Measurements from ENCODE around the gene HBEGF.
A peak's percentile ranks its signal among the peaks of the same experiment; 100 is the strongest.

Gene HBEGF

DNA sequence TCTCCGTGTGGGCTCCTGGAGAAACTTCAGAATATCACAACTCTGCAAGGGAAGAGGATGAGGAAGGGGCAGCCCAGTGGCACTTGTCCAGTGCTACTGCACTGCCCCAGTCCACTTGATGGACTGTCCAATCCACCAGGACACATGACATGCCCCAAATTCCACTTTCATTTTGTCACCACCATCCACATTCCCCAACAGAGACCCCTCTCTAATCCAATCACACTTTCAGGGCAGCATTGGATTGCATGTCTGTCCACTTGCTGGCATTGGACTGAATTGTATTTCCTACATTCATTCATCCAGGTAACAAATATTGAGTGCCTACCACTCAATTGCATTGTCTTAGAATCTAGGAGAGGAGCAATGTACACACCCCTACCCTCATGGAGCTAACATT lies 14.8 kb downstream of the HBEGF start:
- no peak for FAIRE-seq

DNA sequence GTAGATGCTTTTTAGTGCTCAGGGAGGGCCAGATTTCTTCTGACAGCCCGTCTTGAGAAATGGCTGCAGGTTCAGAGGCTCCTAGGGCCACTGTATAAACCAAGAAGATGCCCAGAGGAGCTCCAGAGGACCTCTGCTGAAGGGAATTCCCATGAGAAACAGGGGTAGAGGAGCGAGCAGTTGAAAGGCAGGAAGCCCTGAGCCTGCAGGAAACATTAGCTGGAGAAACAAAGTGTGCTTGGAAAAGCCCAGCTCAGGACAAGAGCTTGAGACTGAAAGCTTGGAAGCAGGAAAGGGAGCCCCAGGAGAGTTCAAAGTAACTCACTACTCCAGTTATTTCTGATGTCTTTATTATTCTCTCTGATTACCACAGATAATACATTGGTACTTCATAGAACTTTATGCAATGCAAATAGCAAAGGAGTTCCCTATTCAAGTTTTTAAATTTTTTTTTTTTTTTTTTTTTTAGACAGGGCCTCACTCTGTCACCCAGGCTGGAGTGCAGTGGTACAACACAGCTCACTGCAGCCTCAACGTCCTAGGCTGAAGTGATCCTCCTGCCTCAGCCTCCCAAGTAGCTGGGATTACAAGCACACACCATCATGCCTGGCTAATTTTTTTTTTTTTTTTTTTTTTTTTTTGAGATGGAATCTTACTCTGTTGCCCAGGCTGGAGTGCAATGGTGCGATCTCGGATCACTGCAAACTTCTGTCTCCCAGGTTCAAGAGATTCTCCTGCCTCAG lies 16.5 kb downstream of the HBEGF start:
- no peak for FAIRE-seq

DNA sequence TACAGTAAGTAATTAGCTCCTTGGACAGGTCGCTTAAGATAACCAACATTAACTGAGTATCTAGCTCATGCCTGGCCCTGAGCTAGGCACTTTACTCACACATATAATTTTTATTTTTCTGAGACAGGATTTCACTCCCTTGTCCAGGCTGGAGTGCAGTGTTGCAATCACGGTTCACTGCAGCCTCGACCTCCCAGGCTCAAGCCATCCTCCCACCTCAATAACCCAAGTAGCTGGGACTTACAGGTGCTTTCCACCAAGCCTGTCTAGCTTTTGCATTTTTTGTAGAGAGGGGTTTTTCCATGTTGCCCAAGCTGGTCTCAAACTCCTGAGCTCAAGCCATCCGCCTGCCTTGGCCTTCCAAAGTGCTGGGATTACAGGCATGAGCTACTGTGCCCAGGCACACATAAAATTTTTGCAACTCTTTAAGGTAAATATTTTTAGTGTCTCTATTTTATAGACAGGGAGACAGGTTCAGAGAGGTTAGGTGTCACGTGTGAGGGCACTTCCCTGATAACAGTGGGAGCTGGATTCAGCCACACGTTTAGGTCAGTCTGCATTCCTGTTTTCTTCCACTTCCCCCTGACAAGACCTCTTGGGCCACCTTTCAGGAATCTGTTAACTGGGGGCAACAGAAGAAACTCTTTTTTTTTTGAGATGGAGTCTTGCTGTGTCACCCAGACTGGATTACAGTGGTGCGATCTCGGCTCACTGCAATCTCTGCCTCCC lies 18.2 kb downstream of the HBEGF start:
- FAIRE-seq = no peak

DNA sequence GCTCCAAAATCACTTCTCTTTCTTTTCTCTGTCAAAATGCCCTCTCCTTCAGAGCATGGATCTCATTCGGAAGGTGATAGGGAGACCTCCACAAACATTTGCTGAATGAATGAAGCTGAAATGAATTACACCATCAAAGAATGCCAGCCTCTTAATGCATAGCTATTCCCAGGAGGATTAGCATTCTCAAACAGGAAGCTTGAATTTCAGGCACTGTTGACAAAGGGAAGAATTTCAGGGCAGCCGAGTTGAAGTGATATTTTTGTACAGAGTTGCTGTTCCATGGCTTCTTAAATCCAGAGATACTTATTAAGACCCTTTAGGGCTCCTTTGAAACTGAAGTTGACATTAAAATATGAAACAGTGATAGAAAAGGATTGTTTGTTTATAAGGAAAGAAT lies 18.8 kb downstream of the HBEGF start:
- no peak for FAIRE-seq

DNA sequence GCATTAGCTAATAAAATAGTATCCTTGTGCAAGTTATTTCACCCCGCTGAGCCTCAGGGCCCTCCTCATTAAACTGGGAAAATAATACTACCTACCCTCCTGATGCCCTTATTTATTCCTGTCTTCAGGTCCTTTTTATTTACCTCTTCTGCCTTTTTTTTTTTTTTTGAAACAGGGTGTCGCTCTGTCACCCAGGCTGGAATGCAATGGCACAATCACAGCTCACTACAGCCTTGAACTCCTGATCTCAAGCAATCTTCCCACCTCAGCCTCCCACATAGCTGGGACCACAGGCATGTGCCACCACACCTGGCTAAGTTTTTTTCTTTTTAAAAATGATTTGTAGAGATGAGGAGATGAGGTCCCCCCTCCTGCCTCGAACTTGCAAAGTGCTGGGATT lies 20.9 kb downstream of the HBEGF start:
- FAIRE-seq = no peak

DNA sequence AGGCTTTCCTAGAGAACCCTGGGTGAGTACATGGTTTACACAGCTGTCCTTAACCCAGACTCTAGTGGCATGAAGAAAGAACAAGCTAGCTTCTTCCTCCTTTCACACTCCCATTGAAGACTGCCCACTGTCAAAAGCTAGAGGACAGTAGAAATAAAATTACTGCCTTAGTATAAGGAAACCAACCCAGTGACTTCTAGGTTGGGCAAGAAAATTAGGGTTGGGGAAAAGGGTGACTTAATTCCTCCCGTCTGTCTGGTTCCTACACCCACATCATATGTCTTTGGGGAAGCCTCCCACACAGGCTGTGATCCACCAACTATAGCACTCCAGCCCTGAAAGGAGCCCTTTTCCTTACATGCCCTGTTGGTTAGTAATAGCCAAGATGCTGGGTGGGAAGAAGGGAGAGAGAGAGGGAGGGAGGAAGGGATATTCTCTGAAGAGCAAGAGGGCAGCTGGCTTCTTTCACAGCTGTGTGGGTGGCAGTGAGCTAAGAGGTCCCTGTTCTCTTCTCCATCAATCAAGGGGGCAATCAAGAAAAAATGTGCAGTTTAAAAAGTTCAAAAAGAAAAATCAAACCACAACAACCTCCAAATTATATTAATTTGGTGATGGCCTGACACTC lies 21.7 kb downstream of the HBEGF start:
- FAIRE-seq = no peak

DNA sequence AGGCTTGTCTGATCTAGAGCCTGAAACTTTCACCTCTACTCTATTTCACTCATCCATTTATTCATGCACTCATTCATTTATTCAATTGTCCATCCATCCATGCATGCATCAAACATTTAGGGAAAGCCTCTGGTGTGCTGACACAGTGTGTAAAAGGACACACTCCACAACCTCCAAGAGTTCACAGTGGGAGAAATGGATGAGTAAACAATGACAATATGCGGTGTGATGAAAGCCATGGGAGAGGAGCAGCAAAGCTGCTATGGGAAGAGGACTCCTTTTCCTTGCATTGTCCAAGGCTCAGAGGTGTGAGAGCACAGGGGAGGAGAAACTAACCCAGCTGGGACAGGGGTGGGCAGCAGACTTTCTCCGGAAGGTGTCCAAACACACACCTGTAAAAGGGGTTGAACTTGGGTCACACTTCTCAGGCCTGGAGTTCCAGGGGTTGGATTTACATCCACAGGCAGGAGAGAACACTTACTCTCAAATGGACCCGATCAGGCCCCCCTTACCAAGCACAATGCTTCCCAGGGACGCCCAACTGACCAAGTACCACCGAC lies 22.3 kb downstream of the HBEGF start:
- no peak for FAIRE-seq

DNA sequence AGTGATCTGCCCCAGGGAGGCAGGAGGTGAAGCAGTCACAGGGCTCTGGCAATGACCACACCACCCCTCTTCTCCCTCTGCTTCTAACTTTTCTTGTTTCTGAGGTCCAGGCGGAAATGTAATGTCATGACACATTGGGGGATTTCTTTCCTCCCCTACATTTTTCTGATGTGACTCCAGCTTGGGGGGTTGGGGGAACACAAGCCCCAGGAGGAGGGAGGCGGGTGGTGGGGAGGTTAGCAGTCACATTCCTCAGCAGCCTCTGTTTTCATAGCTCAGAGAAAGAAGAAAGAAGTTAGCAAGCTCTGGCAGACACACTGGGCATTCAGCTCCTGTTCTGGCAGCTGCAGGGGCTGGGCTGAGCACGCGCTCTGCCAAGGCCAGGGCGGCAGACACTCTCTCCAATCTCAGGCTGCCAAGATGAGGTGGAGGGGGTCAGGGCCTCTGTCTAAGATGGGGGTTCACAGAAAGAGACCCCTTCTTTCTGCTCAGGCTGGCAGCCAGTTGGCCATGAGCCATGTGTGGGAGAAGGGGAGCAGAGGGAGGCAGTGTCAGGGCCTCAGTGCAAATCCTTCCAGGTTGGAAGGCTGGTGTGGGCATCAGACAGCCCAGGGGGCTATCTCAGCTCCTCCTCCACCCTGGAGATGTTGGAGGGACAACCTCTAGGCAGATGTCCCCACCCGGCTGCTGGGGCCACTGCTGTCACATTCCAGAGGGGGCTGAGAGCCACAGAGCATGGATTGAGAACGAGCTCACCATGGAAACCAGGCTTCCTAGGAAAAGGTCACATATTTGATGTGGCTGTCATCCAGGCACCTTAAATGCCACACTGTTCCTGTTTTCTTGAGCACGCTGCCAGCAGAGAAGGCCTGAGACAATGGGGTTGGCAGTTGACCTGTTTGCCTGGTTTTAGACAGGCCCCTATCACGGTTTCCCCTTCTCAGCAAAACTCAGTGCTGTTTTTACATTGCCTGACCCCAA lies 23.4 kb downstream of the HBEGF start:
- FAIRE-seq = no peak

DNA sequence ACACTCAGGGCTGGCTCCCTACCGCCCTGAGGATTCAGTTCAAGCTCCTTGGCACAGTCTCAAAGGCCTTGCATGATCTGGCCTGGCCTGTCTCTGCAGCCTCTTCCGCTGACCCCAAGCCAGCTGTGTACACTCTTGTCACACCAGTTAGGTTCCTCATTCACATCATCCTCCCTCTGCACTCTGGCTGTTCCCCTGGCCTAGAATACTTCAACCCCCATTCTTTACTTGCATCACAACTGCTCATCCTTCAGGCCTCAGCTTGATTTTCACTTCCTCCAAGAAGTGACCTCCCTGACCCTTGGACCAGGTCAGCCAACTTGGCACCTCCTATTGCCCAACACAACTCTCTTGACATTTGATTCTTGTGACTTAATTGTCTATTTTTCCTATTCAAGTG lies 24.6 kb downstream of the HBEGF start:
- no peak for FAIRE-seq

DNA sequence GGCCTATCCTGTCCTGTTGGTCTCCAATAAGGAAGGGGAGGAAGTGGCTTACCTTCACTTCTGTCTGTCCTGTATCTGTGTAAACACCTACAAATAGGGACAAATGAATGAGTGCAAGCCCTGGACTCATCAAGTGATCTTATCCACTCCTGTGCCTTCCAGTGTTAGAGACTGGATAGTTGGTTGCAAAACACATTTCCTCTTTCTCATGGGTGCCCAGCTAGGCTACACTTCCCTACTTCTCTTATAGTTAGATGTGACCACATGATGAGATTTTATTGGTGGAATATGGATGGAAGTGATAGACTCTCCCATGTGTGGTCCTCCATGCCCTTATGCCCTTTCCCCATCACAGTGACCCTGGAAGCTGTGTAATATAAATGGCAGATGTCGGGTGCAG lies 26.6 kb downstream of the HBEGF start:
- no peak for FAIRE-seq

DNA sequence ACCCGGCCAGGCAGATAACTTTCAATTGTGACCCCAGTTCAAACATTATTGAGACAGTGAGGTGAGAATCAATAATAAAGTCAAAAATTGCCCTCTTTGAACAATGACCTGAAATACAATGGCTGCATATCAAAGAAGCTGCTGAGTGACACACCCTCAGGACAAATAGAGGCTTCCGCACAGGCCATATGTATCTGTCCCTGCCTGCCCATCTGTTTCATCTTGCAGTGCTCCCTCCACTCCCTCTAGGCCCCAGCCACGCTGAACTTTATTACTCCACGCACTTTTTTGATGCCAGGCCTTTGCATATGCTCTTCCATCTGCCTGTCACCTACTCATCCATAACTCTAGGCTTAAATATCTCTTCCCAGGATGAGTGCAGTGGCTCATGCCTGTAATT lies 27.6 kb downstream of the HBEGF start:
- no peak for FAIRE-seq

DNA sequence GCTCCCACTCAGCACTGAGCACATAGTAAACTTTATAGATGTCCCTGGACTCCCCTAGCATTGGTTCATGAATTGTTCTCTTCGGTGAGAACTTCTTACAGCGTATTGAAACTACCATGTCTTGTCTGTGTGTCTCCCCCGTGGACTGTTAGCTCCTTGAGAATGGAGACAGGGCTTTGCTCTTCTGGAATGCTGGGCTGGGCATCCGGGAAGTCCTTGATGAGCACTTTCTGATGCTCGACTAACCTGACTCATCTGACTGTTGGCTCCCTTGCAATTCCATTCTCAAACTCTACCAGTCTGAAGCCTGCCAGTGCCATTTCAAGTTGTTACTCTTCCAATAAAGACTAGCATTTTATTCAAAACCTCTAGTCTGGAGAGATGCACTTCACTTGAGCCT lies 28.5 kb downstream of the HBEGF start:
- no peak for FAIRE-seq

DNA sequence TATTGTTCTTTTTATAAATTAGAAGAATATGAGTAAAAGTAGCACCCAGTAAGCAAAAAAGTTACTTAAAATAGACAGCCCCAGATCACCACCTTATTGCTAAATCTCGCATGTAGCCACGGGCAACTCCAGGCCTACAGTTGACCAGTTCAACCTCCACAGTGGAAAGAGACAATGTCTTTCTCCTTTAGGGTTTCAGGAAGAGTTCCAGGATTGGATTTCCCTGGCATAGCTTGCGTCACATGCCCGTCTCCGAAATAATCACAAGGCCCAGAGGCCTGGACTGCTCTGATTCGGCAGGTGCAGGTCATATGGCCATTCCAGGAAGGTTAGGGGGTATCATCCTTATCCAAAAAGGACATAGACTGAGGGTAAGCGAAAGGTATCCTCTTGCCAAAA lies 33.6 kb downstream of the HBEGF start:
- FAIRE-seq = no peak

DNA sequence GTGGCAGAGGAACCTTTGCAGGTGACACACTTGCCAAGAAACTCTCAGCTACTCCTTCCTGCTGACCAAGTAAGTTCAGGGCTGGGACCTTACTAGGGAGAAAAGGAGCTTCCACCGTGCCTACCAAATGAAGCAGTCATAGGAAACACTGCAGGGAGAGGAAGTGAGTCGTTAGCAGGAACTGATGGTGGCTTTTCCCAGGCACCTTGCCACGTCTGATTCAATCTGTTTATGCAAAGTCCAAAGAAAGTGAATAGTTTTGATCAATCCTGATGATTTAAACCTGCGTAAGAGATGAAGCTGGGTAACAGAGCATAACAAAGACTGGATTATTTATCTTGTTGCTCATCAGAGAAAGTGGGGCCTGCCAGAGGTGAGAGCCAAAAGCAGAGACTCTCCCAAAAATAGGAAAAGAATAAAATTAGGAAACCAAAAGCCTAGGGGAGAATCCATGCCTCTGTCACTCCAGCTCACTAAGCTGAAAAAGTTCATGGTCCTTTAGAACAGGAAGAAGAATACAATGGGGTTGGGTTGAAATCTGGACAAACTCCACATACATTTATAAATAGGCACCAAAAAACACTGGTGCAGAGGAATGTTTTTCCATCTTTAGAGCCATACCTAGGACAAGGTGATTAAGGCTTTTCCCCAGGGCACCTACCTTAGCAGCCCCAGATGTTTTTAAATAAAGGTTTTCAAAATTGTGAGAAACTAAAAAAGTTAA lies 34.2 kb downstream of the HBEGF start:
- FAIRE-seq = no peak

DNA sequence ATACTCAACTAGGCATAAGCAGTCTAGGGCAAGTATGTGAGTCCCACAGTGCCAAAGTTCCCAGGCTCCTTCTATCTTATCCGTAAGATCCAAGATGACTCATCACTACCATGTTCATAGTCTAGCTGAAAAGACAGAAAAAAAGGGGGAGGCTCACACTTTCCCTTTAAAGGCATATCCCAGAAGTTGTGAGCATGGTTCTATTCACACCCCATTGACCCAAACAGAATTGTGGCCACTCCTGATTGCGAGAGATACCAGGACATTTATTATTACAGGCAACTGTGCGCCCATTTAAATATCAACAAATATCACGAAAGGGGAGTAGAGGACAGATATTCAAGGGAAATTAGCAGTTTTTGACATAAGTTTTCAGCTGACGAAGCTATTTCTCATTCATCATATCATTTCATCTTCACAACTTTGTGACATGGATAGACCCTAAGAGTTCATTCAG lies 35.4 kb downstream of the HBEGF start:
- no peak for FAIRE-seq

DNA sequence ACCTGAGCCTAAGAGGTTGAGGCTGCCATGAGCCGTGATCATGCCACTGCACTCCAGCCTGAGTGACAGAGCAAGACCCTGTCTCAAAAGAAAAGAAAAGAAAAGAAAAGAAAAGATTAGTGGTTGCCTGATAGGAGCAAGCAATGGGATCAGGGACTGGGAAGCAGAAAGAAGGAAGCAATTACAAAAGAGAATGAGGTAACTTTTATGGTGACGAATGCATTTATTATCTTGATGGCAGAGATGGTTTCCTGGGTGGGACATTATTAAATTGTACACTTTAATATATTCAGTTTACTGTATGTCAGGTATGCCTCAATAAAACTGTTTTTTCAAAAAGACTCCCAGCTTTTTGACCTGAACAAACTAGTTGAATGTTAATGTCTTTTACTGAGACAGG lies 36.0 kb downstream of the HBEGF start:
- no peak for FAIRE-seq

DNA sequence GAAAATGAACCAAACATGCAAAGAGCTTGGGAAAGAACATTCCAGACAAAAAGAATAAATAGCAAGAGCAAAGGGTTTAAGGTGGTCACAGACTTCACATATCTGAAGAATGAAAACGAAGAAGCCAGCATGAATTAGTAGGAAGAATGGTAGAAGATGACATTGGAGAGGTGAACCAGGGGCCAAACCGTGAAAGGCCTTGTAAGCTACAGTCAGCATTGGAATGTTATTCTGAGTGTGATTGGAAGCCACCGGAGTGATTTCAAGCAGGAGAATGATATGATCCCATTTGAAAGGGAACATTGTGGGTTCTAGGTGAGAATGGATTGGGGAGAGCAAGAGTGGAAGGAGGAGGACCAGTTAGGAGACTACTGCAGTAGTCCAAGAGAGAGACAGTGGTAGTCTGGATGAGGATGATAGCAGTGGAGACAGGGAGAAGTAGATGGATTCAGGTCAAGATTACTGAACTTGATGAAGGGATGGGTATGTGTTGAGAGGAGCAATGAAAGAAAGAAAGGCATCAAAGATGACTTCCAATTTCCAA lies 36.6 kb downstream of the HBEGF start:
- no peak for FAIRE-seq

DNA sequence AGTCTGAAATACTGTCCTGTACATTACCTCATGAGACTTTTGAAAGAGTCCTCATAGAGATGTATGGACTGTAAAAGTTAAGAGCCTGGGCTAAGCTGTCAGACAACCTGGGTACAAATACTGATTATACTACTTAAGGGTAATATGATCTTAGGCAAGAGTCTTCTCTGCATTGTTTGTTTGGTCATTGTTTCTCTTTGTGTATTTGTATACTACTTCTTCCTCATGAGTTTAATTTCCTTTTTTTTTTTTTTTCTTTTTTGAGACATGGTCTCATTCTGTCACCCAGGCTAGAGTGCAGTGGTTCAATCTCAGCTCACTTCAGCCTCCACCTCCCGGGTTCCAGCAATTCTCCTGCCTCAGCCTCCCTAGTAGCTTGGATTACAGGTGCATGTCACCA lies 40.9 kb downstream of the HBEGF start:
- FAIRE-seq = no peak

DNA sequence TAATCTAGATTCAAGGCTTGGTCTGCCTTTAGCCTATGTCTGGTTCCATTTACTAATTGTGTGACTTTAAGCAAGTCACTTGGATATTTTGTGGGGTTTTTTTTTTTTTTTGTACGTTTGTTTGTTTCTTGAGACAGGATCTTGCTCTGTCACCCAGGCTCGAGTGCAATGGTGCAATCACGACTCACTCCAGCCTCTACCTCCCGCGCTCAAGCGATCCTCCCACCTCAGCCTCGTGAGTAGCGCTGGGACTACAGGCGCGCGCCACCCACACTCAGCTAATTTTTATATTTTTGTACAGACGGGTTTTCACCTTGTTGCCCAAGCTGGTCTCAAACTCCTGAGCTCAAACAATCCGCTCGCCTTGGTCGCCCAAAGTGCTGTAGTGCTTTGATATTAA lies 42.4 kb downstream of the HBEGF start:
- FAIRE-seq = no peak

DNA sequence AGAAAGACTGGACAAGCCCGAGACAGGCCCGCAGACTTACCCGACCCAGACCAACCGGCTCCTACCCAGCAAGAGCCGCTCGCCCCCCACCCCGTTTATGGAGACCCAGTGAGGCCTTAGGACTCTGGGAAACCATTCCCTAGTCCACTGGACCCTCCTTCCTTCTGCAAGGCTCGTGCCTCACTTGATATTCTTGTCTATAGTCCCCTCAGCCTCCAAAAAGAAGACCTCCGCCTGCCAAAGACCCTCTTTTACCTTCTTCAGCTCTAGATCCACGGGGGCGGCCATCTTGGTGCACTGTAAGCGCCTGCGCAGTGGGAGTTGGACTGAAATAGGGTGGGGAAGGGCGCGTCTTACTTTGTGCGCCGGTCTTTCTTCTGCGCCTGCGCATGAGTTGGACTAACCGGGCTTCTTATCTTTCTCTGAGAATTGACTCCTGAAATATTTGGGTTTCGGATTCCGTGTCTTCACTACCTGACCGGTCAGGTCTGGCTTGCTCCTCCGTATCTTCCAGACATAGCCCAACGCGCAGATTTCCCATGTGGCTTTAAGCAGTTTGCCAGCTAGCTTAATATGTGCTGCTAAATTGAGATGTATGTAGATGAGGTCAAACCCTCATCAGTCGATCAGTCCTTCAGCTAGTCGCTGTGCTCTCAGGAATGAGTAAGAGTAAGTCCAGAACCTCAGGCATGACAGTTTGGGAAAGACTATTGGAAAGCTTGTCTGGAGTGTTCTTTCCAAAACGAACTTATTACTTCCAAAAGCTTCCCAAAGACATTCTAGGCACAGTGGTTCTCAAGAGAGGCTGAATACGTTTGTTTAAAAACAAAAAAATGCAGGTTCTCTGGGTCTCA lies 43.4 kb downstream of the HBEGF start, which contains the start of gene PFDN1:
Gene PFDN1 (minus strand): TSS at position 316 of the 854 bp plus-strand sequence. CDS start 28 bp downstream, at position 288.
- peak; percentile 64 for FAIRE-seq
